AG04450 (cell line): Measurements from ENCODE around the gene AGAP3. TPM values are rescaled to one million over a fixed set of nuclear protein-coding genes. Genes with fewer than 3 reads are reported as not detected.

ENCODE experiments used
- CTCF ChIA-PET: fragments of 300-600, 350-600 bp; formaldehyde crosslinking; extraction: SDS; loops from one replicate; lab custom pipeline; 2022; ENCODE audit warnings: antibody characterized with exemption, inconsistent platforms; lab: Charles Lee
- POLR2A ChIA-PET: fragments of 350-600 bp; formaldehyde crosslinking; extraction: SDS; loops from one replicate; lab custom pipeline; 2021; ENCODE audit warnings: antibody characterized with exemption, inconsistent platforms; lab: Yijun Ruan, JAX
- DNase-seq: peaks from one replicate; pipeline ENCODE4 v3.0.0-alpha.2; 2011; ENCODE audit warnings: low read depth, low spot score
- H3K27ac ChIP-seq: one replicate; pipeline ENCODE4 v1.5.1; 2012; ENCODE audit warnings: low read depth, low read length, control low read depth
- H3K27me3 ChIP-seq: one replicate; pipeline ENCODE4 v1.6.0; 2012; ENCODE audit warnings: low read length; ENCODE audit not compliant: control insufficient read depth, insufficient read depth
- H3K4me3 ChIP-seq: 2 replicates; pipeline ENCODE4 v1.5.1; 2011; ENCODE audit warnings: mild to moderate bottlenecking, low read depth, low read length, control low read depth
- H3K9me3 ChIP-seq: 2 replicates; pipeline ENCODE4 v1.5.1; 2012; ENCODE audit warnings: low read length; ENCODE audit not compliant: control insufficient read depth, insufficient read depth
- CTCF ChIP-seq: IDR thresholded peaks from 2 replicates; pipeline ENCODE4 v1.5.1; 2011; ENCODE audit warnings: low read depth, low read length, control low read depth, inconsistent platforms
- polyA plus RNA-seq: library from polyadenylated mRNA; depleted of rRNA; stranded (reverse); fragments of >200 nt; gene quantifications from 2 replicates; pipeline ENCODE4 v1.2.3, GENCODE V29; 2011

Gene AGAP3
- polyA plus RNA-seq, 1 experiment: 44.6 TPM

- no peak within 1 kb of the TSS for H3K4me3 ChIP-seq
- TF ChIP-seq CTCF: no peak
- no peaks in the 10 kb centered on the region; the same call in 1 of the 2 replicates for H3K9me3 ChIP-seq
- no peak for DNase-seq
- peaks cover 5% of the 10 kb centered on the region for H3K27me3 ChIP-seq
- no peak within 1 kb of the TSS for H3K27ac ChIP-seq
- POLR2A ChIA-PET: interaction anchor here (1.2 kb wide), 1 partner anchor 9 kb away, joined by 3 read pairs; the partner anchor contains the start of gene CDK5
- CTCF ChIA-PET: interaction anchor here (1.1 kb wide), 1 partner anchor 15 kb away, joined by 3 read pairs; no protein-coding TSS in a partner anchor
Measured at GRCh38 chr7:151047976-151048815, 38.1 kb upstream of the AGAP3 start, which contains the start of gene ASIC3. Gene ASIC3 (plus strand): TSS chr7:151048531. CDS start chr7:151048886, 355 bp downstream.

- POLR2A ChIA-PET: no interaction called here
Measured at GRCh38 chr7:151048911-151049463, 37.3 kb upstream of the AGAP3 start.

GRCh38 chr7:151051108-151051507, 35.2 kb upstream of the AGAP3 start:
- no peak overlapping the region for H3K4me3 ChIP-seq
- POLR2A ChIA-PET: interaction anchor here (0.6 kb wide), 1 partner anchor 20 kb away, joined by 3 read pairs; no protein-coding TSS in a partner anchor
- CTCF ChIA-PET: interaction anchor here (1.3 to 1.8 kb wide), 2 partner anchors 33 to 60 kb away, joined by 3 to 4 read pairs; no protein-coding TSS in a partner anchor
- H3K27me3 ChIP-seq: peaks cover 5% of the 10 kb centered on the region
- DNase-seq: no peak
- H3K27ac ChIP-seq: no peak overlapping the region
- no peak for TF ChIP-seq CTCF
- H3K9me3 ChIP-seq: no peaks in the 10 kb centered on the region; the same call in 1 of the 2 replicates

More at GRCh38 chr7:151048911-151049463, 37.3 kb upstream of the AGAP3 start:
- peaks cover 5% of the 10 kb centered on the region for H3K27me3 ChIP-seq
- no peak overlapping the region for H3K4me3 ChIP-seq
- no peak for DNase-seq
- CTCF ChIA-PET: interaction anchor here (1.1 to 1.8 kb wide), 2 partner anchors 14 to 31 kb away, joined by 3 to 4 read pairs; no protein-coding TSS in a partner anchor
- no peak for TF ChIP-seq CTCF
- no peak overlapping the region for H3K27ac ChIP-seq
- H3K9me3 ChIP-seq: no peaks in the 10 kb centered on the region; the same call in 1 of the 2 replicates

GRCh38 chr7:151053096-151053495, 33.2 kb upstream of the AGAP3 start:
- no peaks in the 10 kb centered on the region; the same call in 1 of the 2 replicates for H3K9me3 ChIP-seq
- ChIA-PET POLR2A (no interaction called here), CTCF (no interaction called here)
- H3K27me3 ChIP-seq: peaks cover 5% of the 10 kb centered on the region
- no peak for DNase-seq
- H3K4me3 ChIP-seq: no peak overlapping the region
- TF ChIP-seq CTCF: no peak
- no peak overlapping the region for H3K27ac ChIP-seq
